KMS-11 (cell line): Measurements from ENCODE around the gene ADAMTS17.

Experiments used
- H2AFZ ChIP-seq: fragments of 200-600 bp; sonication (generic); 2 replicates; pipeline ENCODE4 v1.6.1; 2016; ENCODE audit warnings: antibody characterized with exemption, mixed run types, low read depth
- H3K27ac ChIP-seq: fragments of 200-600 bp; sonication (generic); 2 replicates; pipeline ENCODE4 v1.6.1; 2016; ENCODE audit warnings: mild to moderate bottlenecking, mixed run types
- H3K27me3 ChIP-seq: fragments of 200-600 bp; sonication (generic); 2 replicates; pipeline ENCODE4 v1.6.1; 2017; ENCODE audit warnings: mild to moderate bottlenecking, low read depth, mixed run types, moderate library complexity; ENCODE audit not compliant: insufficient read depth
- H3K36me3 ChIP-seq: fragments of 200-600 bp; sonication (generic); 2 replicates; pipeline ENCODE4 v1.6.1; 2017; ENCODE audit warnings: mild to moderate bottlenecking, mixed run types; ENCODE audit not compliant: insufficient read depth
- H3K4me1 ChIP-seq: fragments of 200-600 bp; sonication (generic); 2 replicates; pipeline ENCODE4 v1.6.1; 2016; ENCODE audit warnings: mild to moderate bottlenecking, low read depth, mixed run types; ENCODE audit not compliant: poor library complexity, severe bottlenecking
- H3K4me2 ChIP-seq: fragments of 200-600 bp; sonication (generic); 2 replicates; pipeline ENCODE4 v1.7.0; 2016; ENCODE audit warnings: mild to moderate bottlenecking, mixed run types
- H3K4me3 ChIP-seq: fragments of 200-600 bp; sonication (generic); IDR thresholded peaks from 2 replicates; pipeline ENCODE4 v1.6.1; 2017; ENCODE audit warnings: low read depth, low read length, mixed read lengths; ENCODE audit not compliant: insufficient read depth
- H3K79me2 ChIP-seq: fragments of 200-600 bp; sonication (generic); 2 replicates; pipeline ENCODE4 v1.6.1; 2016; ENCODE audit warnings: low read depth, mixed run types; ENCODE audit not compliant: insufficient read depth
- H3K9ac ChIP-seq: fragments of 200-600 bp; sonication (generic); 2 replicates; pipeline ENCODE4 v1.6.1; 2016; ENCODE audit warnings: mild to moderate bottlenecking, mixed run types
- H4K20me1 ChIP-seq: fragments of 200-600 bp; sonication (generic); 2 replicates; pipeline ENCODE4 v1.6.1; 2016; ENCODE audit warnings: mild to moderate bottlenecking, mixed run types; ENCODE audit not compliant: insufficient read depth
- CTCF ChIP-seq: fragments of 200-600 bp; sonication (generic); conservative IDR thresholded peaks from 2 replicates; pipeline ENCODE4 v1.6.1; 2017; ENCODE audit warnings: low read depth, mild to moderate bottlenecking, antibody characterized with exemption, low read length, moderate library complexity, mixed read lengths

The ADAMTS17 gene

GRCh38 chr15:100049936-100050876 lies 291.6 kb downstream of the ADAMTS17 start:
- no peaks in the 10 kb centered on the region for H4K20me1 ChIP-seq
- no peak overlapping the region for H3K27ac ChIP-seq
- no peak overlapping the region for H2AFZ ChIP-seq
- no peak overlapping the region for H3K4me3 ChIP-seq
- H3K4me2 ChIP-seq: no peak overlapping the region
- no peaks in the 10 kb centered on the region for H3K27me3 ChIP-seq
- H3K79me2 ChIP-seq: no peaks in the 10 kb centered on the region
- H3K9ac ChIP-seq: no peak overlapping the region
- H3K4me1 ChIP-seq: no peaks in the 10 kb centered on the region
- no peaks in the 10 kb centered on the region for H3K36me3 ChIP-seq
- TF ChIP-seq CTCF: no peak

- H3K79me2 ChIP-seq: no peaks in the 10 kb centered on the region
- no peak overlapping the region for H3K4me2 ChIP-seq
- no peak overlapping the region for H3K27ac ChIP-seq
- no peaks in the 10 kb centered on the region for H3K4me1 ChIP-seq
- no peaks in the 10 kb centered on the region for H4K20me1 ChIP-seq
- no peak overlapping the region for H3K4me3 ChIP-seq
- TF ChIP-seq CTCF: no peak
- H3K27me3 ChIP-seq: no peaks in the 10 kb centered on the region
- H3K9ac ChIP-seq: no peak overlapping the region
- no peaks in the 10 kb centered on the region for H3K36me3 ChIP-seq
- no peak overlapping the region for H2AFZ ChIP-seq
Measured at GRCh38 chr15:100049483-100049882, 292.3 kb downstream of the ADAMTS17 start.

- Histone ChIP-seq H3K4me3 (no peak overlapping the region), H3K27me3 (no peaks in the 10 kb centered on the region), H2AFZ (no peak overlapping the region), H3K4me2 (no peak overlapping the region), H3K4me1 (no peaks in the 10 kb centered on the region), H4K20me1 (no peaks in the 10 kb centered on the region), H3K79me2 (no peaks in the 10 kb centered on the region), H3K36me3 (no peaks in the 10 kb centered on the region), H3K9ac (no peak overlapping the region), H3K27ac (no peak overlapping the region)
- no peak for TF ChIP-seq CTCF
Measured at GRCh38 chr15:100048736-100049135, 293.0 kb downstream of the ADAMTS17 start.

GRCh38 chr15:100043692-100044091 lies 298.1 kb downstream of the ADAMTS17 start:
- H3K4me3 ChIP-seq: no peak overlapping the region
- H3K9ac ChIP-seq: no peak overlapping the region

More at GRCh38 chr15:100043692-100044091, 298.1 kb downstream of the ADAMTS17 start:
- Histone ChIP-seq H2AFZ (no peak overlapping the region), H3K4me2 (no peak overlapping the region), H4K20me1 (no peaks in the 10 kb centered on the region), H3K4me1 (no peaks in the 10 kb centered on the region), H3K27me3 (no peaks in the 10 kb centered on the region), H3K36me3 (no peaks in the 10 kb centered on the region), H3K79me2 (no peaks in the 10 kb centered on the region), H3K27ac (no peak overlapping the region)
- no peak for TF ChIP-seq CTCF
